ENCODE data around the gene AFF1.
"Not testable (repeated sequence)": the region's sequence is repeated elsewhere in the genome, so short reads cannot be mapped to it uniquely, and the experiment has no call there.

Gene AFF1

GRCh38 chr4:86977621-86978184 lies 42.9 kb downstream of the AFF1 start:
- no peak for DNase-seq (ENCODE audit: low spot score)

- no peak for DNase-seq (ENCODE audit: low spot score)
Observed at GRCh38 chr4:86978709-86979108, 43.9 kb downstream of the AFF1 start.

GRCh38 chr4:86980230-86980629 lies 45.4 kb downstream of the AFF1 start:
- DNase-seq (ENCODE audit: low spot score): no peak

- no peak for DNase-seq (ENCODE audit: low spot score)
Observed at GRCh38 chr4:86981789-86982188, 47.0 kb downstream of the AFF1 start.

GRCh38 chr4:86985852-86986251 lies 51.0 kb downstream of the AFF1 start:
- DNase-seq (ENCODE audit: low spot score): not testable (repeated sequence)

- not testable (repeated sequence) for DNase-seq (ENCODE audit: low spot score)
Observed at GRCh38 chr4:86989658-86990057, 54.8 kb downstream of the AFF1 start.

GRCh38 chr4:86990510-86990909 lies 55.7 kb downstream of the AFF1 start:
- DNase-seq (ENCODE audit: low spot score): no peak

GRCh38 chr4:86991994-86992393 lies 57.2 kb downstream of the AFF1 start:
- no peak for DNase-seq (ENCODE audit: low spot score)

GRCh38 chr4:86993909-86994681 lies 59.3 kb downstream of the AFF1 start:
- DNase-seq (ENCODE audit: low spot score): no peak

- DNase-seq (ENCODE audit: low spot score): no peak
Observed at GRCh38 chr4:86994686-86995085, 59.9 kb downstream of the AFF1 start.

GRCh38 chr4:86996510-86996909 lies 61.7 kb downstream of the AFF1 start:
- DNase-seq (ENCODE audit: low spot score): not testable (repeated sequence)

- no peak for DNase-seq (ENCODE audit: low spot score)
Observed at GRCh38 chr4:86999136-86999643, 64.4 kb downstream of the AFF1 start.

GRCh38 chr4:87002682-87003043 lies 67.9 kb downstream of the AFF1 start:
- DNase-seq (ENCODE audit: low spot score): no peak

GRCh38 chr4:87003266-87003665 lies 68.5 kb downstream of the AFF1 start:
- DNase-seq (ENCODE audit: low spot score): no peak

- DNase-seq (ENCODE audit: low spot score): no peak
Observed at GRCh38 chr4:87005369-87005689, 70.5 kb downstream of the AFF1 start.

GRCh38 chr4:87005690-87006425 lies 71.0 kb downstream of the AFF1 start:
- DNase-seq (ENCODE audit: low spot score): peak; percentile 77

- no peak for DNase-seq (ENCODE audit: low spot score)
Observed at GRCh38 chr4:87006426-87006675, 71.5 kb downstream of the AFF1 start.

GRCh38 chr4:87006676-87007527 lies 72.1 kb downstream of the AFF1 start:
- peak; percentile 92 for DNase-seq (ENCODE audit: low spot score)

- DNase-seq (ENCODE audit: low spot score): peak; percentile 82
Observed at GRCh38 chr4:87007528-87008446, 73.0 kb downstream of the AFF1 start.

- peak; percentile 48 for DNase-seq (ENCODE audit: low spot score)
Observed at GRCh38 chr4:87009095-87009648, 74.4 kb downstream of the AFF1 start.

GRCh38 chr4:87010192-87010591 lies 75.4 kb downstream of the AFF1 start:
- DNase-seq (ENCODE audit: low spot score): no peak
